GM10266 (cell line): ENCODE results near the gene RRAS2.

Experiments used
- DNase-seq: peaks from one replicate; pipeline ENCODE4 v3.0.0; 2012; ENCODE audit errors: extremely low spot score
- TF ChIP-seq, protein P1 (sequence below): IDR thresholded peaks from 2 replicates; pipeline ENCODE4 v1.5.1; 2012; ENCODE audit warnings: mild to moderate bottlenecking, low read depth; ENCODE audit not compliant: control insufficient read depth, insufficient read depth; ENCODE audit errors: missing control alignments

The RRAS2 gene

DNA sequence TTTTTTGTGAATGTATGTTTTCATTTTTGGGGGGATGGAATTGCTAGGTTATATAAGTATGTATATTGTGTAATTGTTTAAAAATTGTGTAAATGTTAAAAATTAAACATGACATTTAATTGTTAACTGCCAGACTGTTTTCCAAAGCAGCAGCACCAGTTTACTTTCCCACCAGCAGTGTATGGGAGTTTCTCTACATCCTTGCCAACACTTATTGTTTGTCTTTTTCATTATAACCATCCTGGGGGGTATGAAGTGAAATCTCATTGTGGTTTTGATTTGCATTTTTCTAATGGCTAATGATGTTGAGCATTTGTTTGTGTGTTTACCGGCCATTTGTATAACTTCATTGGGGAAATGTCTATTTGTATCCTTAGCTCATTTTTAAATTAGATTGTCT, 31.7 kb upstream of the RRAS2 start:
- TF ChIP-seq, protein P1, sequence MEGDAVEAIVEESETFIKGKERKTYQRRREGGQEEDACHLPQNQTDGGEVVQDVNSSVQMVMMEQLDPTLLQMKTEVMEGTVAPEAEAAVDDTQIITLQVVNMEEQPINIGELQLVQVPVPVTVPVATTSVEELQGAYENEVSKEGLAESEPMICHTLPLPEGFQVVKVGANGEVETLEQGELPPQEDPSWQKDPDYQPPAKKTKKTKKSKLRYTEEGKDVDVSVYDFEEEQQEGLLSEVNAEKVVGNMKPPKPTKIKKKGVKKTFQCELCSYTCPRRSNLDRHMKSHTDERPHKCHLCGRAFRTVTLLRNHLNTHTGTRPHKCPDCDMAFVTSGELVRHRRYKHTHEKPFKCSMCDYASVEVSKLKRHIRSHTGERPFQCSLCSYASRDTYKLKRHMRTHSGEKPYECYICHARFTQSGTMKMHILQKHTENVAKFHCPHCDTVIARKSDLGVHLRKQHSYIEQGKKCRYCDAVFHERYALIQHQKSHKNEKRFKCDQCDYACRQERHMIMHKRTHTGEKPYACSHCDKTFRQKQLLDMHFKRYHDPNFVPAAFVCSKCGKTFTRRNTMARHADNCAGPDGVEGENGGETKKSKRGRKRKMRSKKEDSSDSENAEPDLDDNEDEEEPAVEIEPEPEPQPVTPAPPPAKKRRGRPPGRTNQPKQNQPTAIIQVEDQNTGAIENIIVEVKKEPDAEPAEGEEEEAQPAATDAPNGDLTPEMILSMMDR, result no peak
- no peak for DNase-seq

DNA sequence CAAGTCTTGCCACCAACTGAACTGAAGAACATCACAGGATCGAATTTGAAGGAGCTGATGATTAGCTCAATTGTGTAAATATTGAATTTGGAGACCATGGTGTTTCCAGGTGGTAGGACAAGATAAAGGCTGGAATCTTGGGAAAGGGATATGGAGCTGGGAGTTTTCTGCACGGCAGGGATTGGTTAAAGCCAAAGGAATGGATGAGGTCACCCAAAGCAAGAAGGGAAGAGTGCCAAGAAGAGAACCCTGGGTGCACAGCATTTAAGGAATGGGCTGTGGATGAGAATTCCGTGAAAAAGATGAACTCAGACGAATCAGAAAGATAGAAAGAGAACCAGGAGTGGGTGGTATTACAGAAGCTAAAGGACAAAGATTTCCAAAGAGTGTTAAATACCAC, 29.4 kb upstream of the RRAS2 start:
- TF ChIP-seq, protein P1, result no peak
- DNase-seq, result no peak

DNA sequence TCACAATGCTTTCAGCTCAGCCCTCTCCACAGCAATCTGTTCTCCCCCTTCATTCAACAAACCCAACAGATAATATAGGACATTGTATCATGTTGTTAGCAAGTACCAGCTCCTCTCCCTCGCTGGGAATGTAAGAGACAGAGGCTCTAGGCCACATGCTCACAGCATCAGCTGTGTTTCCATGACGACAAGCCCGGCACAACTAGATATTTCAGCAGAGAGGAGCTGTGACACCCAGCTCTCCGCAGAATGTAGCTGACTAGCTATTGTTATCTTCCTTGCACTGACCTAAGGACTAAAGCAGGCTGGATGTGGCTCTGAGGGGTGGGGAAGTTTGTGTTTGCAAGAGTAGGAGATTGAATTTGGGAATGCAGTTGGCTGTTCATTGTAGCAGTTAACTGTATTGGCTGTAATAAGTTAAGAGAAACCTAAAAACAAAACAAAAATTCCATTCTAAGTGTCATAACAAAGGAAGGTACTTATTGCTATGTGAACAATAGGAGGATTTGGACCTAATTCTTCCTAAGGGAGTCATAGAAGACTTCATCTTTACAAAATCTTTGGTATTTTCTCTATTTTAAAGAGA, 28.0 kb upstream of the RRAS2 start:
- TF ChIP-seq, protein P1, result no peak
- DNase-seq, result no peak

DNA sequence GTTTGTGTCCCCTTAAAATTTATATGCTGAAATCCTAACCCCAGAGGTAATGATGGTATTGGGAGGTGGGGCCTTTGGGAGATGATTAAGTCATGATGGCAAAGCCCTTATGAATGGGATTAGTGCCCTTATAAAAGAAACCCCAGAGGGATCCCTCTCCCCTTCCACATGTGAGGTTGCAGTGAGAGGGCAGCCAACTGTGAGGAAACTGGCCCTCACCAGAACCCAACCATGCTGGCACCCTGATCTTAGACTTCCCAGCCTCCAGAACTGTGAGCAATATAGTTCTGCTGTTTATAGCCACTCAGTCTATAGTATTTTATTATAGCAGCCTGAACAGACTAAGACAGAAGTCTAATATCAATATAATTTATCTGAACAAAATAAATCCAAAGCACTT, 27.1 kb upstream of the RRAS2 start:
- DNase-seq, result no peak

DNA sequence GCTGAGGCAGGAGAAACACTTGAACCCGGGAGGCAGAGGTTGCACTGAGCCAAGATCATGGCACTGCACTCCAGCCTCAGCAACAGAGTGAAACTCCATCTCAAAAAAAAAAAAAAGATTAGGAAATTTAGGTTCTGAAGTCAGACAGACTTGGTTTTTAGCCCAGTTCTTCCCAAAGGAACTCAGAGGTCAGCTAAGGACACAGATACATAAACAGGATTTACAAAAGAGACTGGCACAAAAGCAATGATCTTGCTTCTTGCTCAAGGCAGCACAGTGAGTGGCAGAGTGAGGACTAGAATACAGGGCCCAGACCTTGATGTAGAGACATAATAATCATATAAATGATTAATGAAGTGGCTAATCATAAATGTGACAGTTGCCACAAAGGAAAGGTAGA, 25.4 kb upstream of the RRAS2 start:
- TF ChIP-seq, protein P1, result no peak
- DNase-seq, result no peak

More for the DNA sequence above, 27.1 kb upstream of the RRAS2 start:
- TF ChIP-seq, protein P1, result no peak

DNA sequence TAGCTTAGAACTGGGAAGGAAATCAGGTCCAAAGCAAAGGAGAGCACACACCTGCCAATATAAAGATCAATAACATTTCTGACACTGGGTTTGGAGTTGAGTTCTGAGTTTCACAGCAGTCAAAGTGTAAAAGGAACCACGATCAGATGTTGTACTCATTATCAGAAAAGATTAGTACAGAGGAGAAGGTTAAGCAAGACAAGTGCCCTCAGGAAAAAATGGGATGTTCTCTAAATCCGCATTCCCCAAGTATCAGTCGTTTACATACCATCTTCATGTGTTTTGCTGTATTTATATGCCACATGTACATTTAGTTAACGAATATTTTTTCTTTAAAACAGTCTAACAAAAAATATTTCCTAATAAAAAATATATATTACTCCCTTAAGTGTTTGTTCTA, 23.0 kb upstream of the RRAS2 start:
- TF ChIP-seq, protein P1, result no peak
- no peak for DNase-seq

GRCh38 chr11:14380947-14381561, 22.1 kb upstream of the RRAS2 start:
- TF ChIP-seq, protein P1, result no peak
- DNase-seq, result peak; percentile 32
